OCI-LY7 (cell line): ENCODE data around the gene TRIM52. TPM values are rescaled to one million over a fixed set of nuclear protein-coding genes. Genes with fewer than 3 reads are reported as not detected.

Experiments
- BruUV-seq: library from RNA; stranded (reverse); fragments of 400-500 nt; replicated peaks from 2 replicates; lab custom pipeline; 2021; lab: Mats Ljungman, UMichigan
- CTCF ChIA-PET: fragments of 300-600 bp; sonication (Branson Sonifier 250); formaldehyde crosslinking; loops from one replicate; lab custom pipeline; 2022; ENCODE audit warnings: antibody characterized with exemption; ENCODE audit not compliant: unreplicated experiment; lab: Charles Lee
- POLR2A ChIA-PET: fragments of 300-600 bp; sonication (Branson Sonifier 250); formaldehyde crosslinking; loops from one replicate; lab custom pipeline; 2022; ENCODE audit warnings: antibody characterized with exemption; lab: Charles Lee
- DNase-seq: peaks from one replicate; pipeline ENCODE4 v3.0.0-alpha.2; 2015; ENCODE audit warnings: low spot score
- H2AFZ ChIP-seq: fragments of 200-600 bp; sonication (generic), shearing (Covaris generic); 2 replicates; pipeline ENCODE4 v1.6.1; 2014; ENCODE audit warnings: mild to moderate bottlenecking, antibody characterized with exemption, low read length, moderate library complexity
- H3K27ac ChIP-seq: fragments of 200-600 bp; sonication (generic); 2 replicates; pipeline ENCODE4 v1.5.1; 2014; ENCODE audit warnings: mixed run types, low read depth, mild to moderate bottlenecking, moderate library complexity, low read length, inconsistent platforms; ENCODE audit not compliant: poor library complexity, severe bottlenecking
- H3K36me3 ChIP-seq: fragments of 200-600 bp; sonication (generic); 2 replicates; pipeline ENCODE4 v1.6.1; 2014; ENCODE audit warnings: mild to moderate bottlenecking, antibody characterized with exemption, low read length, moderate library complexity, mixed read lengths; ENCODE audit not compliant: insufficient read depth
- H3K4me1 ChIP-seq: fragments of 200-600 bp; sonication (generic); 2 replicates; pipeline ENCODE4 v1.5.1; 2014; ENCODE audit warnings: mild to moderate bottlenecking, low read length; ENCODE audit not compliant: insufficient read depth, poor library complexity, severe bottlenecking
- H3K4me2 ChIP-seq: fragments of 200-600 bp; sonication (generic); 2 replicates; pipeline ENCODE4 v1.6.1; 2014; ENCODE audit warnings: mild to moderate bottlenecking, low read length
- H3K4me3 ChIP-seq: fragments of 200-600 bp; sonication (generic); 2 replicates; pipeline ENCODE4 v1.5.1; 2014; ENCODE audit warnings: mild to moderate bottlenecking, low read depth, low read length; ENCODE audit not compliant: poor library complexity, severe bottlenecking
- H3K79me2 ChIP-seq: fragments of 200-600 bp; sonication (generic); 2 replicates; pipeline ENCODE4 v1.6.1; 2016; ENCODE audit warnings: low read depth, mild to moderate bottlenecking, low read length, moderate library complexity, mixed read lengths; ENCODE audit not compliant: insufficient read depth
- H3K9me2 ChIP-seq: fragments of 200-600 bp; sonication (generic); 2 replicates; pipeline ENCODE4 v1.6.1; 2016; ENCODE audit warnings: mild to moderate bottlenecking, low read length, mixed read lengths; ENCODE audit not compliant: insufficient read depth
- H3K9me3 ChIP-seq: fragments of 200-600 bp; sonication (generic); 2 replicates; pipeline ENCODE4 v1.6.1; 2014; ENCODE audit warnings: mild to moderate bottlenecking, mixed run types, low read length, mixed read lengths
- H4K20me1 ChIP-seq: fragments of 200-600 bp; sonication (generic); 2 replicates; pipeline ENCODE4 v1.6.1; 2014; ENCODE audit warnings: mild to moderate bottlenecking, antibody characterized with exemption, low read length, moderate library complexity, mixed read lengths; ENCODE audit not compliant: insufficient read depth
- CTCF ChIP-seq: fragments of 200-600 bp; sonication (generic); conservative IDR thresholded peaks from 2 replicates; pipeline ENCODE4 v1.5.1; 2014; ENCODE audit warnings: mild to moderate bottlenecking, antibody characterized with exemption, low read length, moderate library complexity, mixed read lengths
- EZH2phosphoT487 ChIP-seq: fragments of 200-600 bp; sonication (generic); IDR thresholded peaks from 2 replicates; pipeline ENCODE4 v1.6.1; 2018; ENCODE audit warnings: low read depth, borderline replicate concordance, mild to moderate bottlenecking, mixed run types, antibody characterized with exemption, low read length, moderate library complexity, mixed read lengths
- intact Hi-C: fragments of 100-400 bp; cut with micrococcal nuclease; formaldehyde crosslinking; loops from one replicate; pipeline ENCODE4 v1.10.0; 2022; ENCODE audit not compliant: unreplicated experiment
- microRNA-seq: library from miRNA; unstranded; fragments of <30 nt; microRNA quantifications from one replicate; pipeline ENCODE4 v1.2.0, GENCODE V29; 2022; ENCODE audit warnings: borderline replicate concordance
- small RNA-seq: library from RNA; depleted of rRNA; stranded (forward); fragments of <200 nt; gene quantifications from one replicate; pipeline ENCODE3, GENCODE V24; 2014
- total RNA-seq, 2 experiments: library from RNA; depleted of rRNA in 1 of 2; stranded (reverse); fragments of >200 nt in 1 of 2; shearing (Covaris generic) in 1 of 2; gene quantifications; 2 replicates each; pipeline ENCODE4 v1.2.3, GENCODE V29; 2014 to 2022

Gene TRIM52
- total RNA-seq, 2 experiments from 2014 or later = 16.1 to 33.5 TPM

- TF ChIP-seq EZH2phosphoT487 (no peak), CTCF (no peak)
- Histone ChIP-seq H2AFZ (no peak overlapping the region; the same call in 1 of the 2 replicates), H4K20me1 (no peaks in the 10 kb centered on the region), H3K27ac (no peak overlapping the region), H3K9me2 (no peaks in the 10 kb centered on the region), H3K79me2 (no peaks in the 10 kb centered on the region), H3K9me3 (no peaks in the 10 kb centered on the region), H3K4me2 (peak overlapping the region; percentile 80), H3K36me3 (no peaks in the 10 kb centered on the region), H3K4me3 (peak overlapping the region; percentile 79), H3K4me1 (peaks cover 35% of the 10 kb centered on the region)
- ChIA-PET POLR2A (interaction anchor here (0.6 to 2.6 kb wide), 9 partner anchors 7 to 55 kb away, joined by 3 to 25 read pairs (median 5); partner anchors contain the start of gene TRIM41), CTCF (no interaction called here)
- no peak for DNase-seq
- no TSS peak for BruUV-seq
- intact Hi-C loops = no loop called here
These were observed 54.9 kb downstream of the TRIM52 start for GRCh38 chr5:181205761-181206649.

Small RNA genes within 50 kb of the gene (microRNA-seq; reads per million reads assigned to microRNA genes)
- gene MIR4638 = not detected

Small RNA genes within 50 kb of the gene (small RNA-seq; reads per million reads assigned to genes)
- gene MIR4638 = not detected
- gene RNU6-705P = not detected
- not detected for gene SNORD95
- not detected for gene SNORD96A

Other genes starting within 250 kb of the TRIM52 start
- 162 and 188 TPM in 2 replicates for gene BTNL9, start 220.9 kb downstream of the TRIM52 start, total RNA-seq (2014; rRNA removed; shearing (Covaris generic))
- 219 and 232 TPM in 2 replicates for gene BTNL9, start 220.9 kb downstream of the TRIM52 start, total RNA-seq (2022)
- not detected in 2 replicates for gene OR2V1, start 130.0 kb downstream of the TRIM52 start, total RNA-seq (2014; rRNA removed; shearing (Covaris generic))
- not detected in 2 replicates for gene OR2V1, start 130.0 kb downstream of the TRIM52 start, total RNA-seq (2022)
- gene OR2V2, start 113.6 kb downstream of the TRIM52 start, total RNA-seq (2014; rRNA removed; shearing (Covaris generic)) = 0.06 and 0.23 TPM in 2 replicates
- gene OR2V2, start 113.6 kb downstream of the TRIM52 start, total RNA-seq (2022) = not detected in 2 replicates
- gene TRIM7, start 55.9 kb downstream of the TRIM52 start, total RNA-seq (2014; rRNA removed; shearing (Covaris generic)) = 0.22 and 0.44 TPM in 2 replicates
- gene TRIM7, start 55.9 kb downstream of the TRIM52 start, total RNA-seq (2022) = 1.8 and 2.2 TPM in 2 replicates
- 30.2 and 30.4 TPM in 2 replicates for gene TRIM41, start 37.9 kb downstream of the TRIM52 start, total RNA-seq (2014; rRNA removed; shearing (Covaris generic))
- gene TRIM41, start 37.9 kb downstream of the TRIM52 start, total RNA-seq (2022) = 68.2 and 73.4 TPM in 2 replicates
- 4,583 and 5,614 TPM in 2 replicates for gene RACK1, start 17.2 kb downstream of the TRIM52 start, total RNA-seq (2014; rRNA removed; shearing (Covaris generic))
- 2,077 and 2,357 TPM in 2 replicates for gene RACK1, start 17.2 kb downstream of the TRIM52 start, total RNA-seq (2022)
- gene OR4F3, start 106.1 kb upstream of the TRIM52 start, total RNA-seq (2014; rRNA removed; shearing (Covaris generic)) = 0.15 TPM in 1 of 2 replicates, not detected in the other
- not detected in 2 replicates for gene OR4F3, start 106.1 kb upstream of the TRIM52 start, total RNA-seq (2022)